Measurements from ENCODE around the gene DET1.
"Not testable (repeated sequence)": the region's sequence is repeated elsewhere in the genome, so short reads cannot be mapped to it uniquely, and the experiment has no call there.

GRCh38 chr15:88558026-88558425 is 11.5 kb upstream of the DET1 start:
- TF ChIP-seq EZH2 (optimal IDR thresholded peaks at IDR 0.05; ENCODE audit: low read depth, low read length); CTCF (IDR thresholded peaks at IDR 0.05; ENCODE audit: low read length): not testable (repeated sequence)

Measured in MM.1S (cell line).